IPS-20b (cell line): ENCODE data around the gene CAMKK1.

Experiments used
- H3K27ac ChIP-seq: one replicate; pipeline ENCODE4 v1.5.1; 2013; ENCODE audit warnings: low read length
- H3K27me3 ChIP-seq: 2 replicates; pipeline ENCODE4 v1.6.1; 2013; ENCODE audit warnings: mild to moderate bottlenecking, low read length, inconsistent platforms; ENCODE audit not compliant: insufficient read depth
- H3K36me3 ChIP-seq: 2 replicates; pipeline ENCODE4 v1.6.1; 2013; ENCODE audit warnings: low read depth, mild to moderate bottlenecking, inconsistent platforms, low read length, moderate library complexity; ENCODE audit not compliant: insufficient read depth
- H3K4me1 ChIP-seq: 2 replicates; pipeline ENCODE4 v1.6.1; 2013; ENCODE audit warnings: mild to moderate bottlenecking, control low read depth, inconsistent platforms, low read length, moderate library complexity; ENCODE audit not compliant: insufficient read depth
- H3K4me3 ChIP-seq: 2 replicates; pipeline ENCODE4 v1.5.1; 2013; ENCODE audit warnings: mild to moderate bottlenecking, low read length, inconsistent platforms
- H3K9ac ChIP-seq: 2 replicates; pipeline ENCODE4 v1.6.1; 2013; ENCODE audit warnings: low read depth, mild to moderate bottlenecking, inconsistent platforms, low read length, moderate library complexity
- H3K9me3 ChIP-seq: 2 replicates; pipeline ENCODE4 v1.6.1; 2013; ENCODE audit warnings: mild to moderate bottlenecking, low read depth, low read length, inconsistent platforms; ENCODE audit not compliant: insufficient read depth

CAMKK1 gene

DNA sequence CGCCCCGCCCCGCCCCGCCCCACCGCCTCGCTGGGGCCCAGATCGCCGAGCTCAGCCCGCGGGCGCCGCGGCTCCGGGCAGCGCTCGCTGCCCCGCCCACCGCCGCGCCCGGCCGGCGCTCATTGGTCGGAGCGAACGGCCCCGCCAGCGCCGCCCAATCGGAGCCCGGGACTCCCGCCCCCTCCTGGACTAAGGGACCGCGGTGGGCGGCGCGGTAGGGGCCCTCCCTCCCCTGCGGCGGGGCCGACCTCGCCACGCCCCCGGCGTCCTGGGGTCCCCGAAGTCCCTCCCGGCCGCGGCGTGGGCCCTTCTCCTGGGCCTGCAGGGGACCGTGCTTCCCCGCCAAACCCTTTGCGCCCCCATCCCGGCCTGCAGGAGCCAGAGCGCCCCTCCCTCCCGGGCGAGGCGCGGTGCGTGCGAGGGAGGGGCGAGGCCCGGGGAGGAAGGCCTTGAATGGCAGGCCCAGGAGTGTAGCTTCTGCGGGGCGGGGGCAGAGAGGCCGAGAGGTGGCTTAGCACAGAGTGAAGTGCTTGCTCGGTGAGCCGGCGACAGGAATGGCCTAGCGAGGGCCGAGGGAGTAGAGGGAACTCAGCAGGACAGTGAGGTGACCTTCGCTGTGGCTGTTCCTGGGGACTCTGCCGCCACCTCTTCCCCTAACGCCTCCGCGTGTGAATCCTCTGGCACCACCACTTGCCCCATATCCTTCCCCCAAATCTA lies at the start of gene CAMKK1:
TSS of gene CAMKK1 (minus strand) at position 51 of the 717 bp plus-strand sequence. CDS start 7,366 bp downstream, outside the sequence.
- H3K4me1 ChIP-seq, result peaks cover 15% of the 10 kb centered on the region; the same call in 1 of the 2 replicates
- peaks cover 30% of the 10 kb centered on the region for H3K27me3 ChIP-seq
- no peak within 1 kb of the TSS for H3K27ac ChIP-seq
- peak within 1 kb of the TSS; percentile 69 for H3K4me3 ChIP-seq
- no peaks in the 10 kb centered on the region for H3K9me3 ChIP-seq
- H3K36me3 ChIP-seq, result no peaks in the 10 kb centered on the region
- H3K9ac ChIP-seq, result peak within 1 kb of the TSS; percentile 49; the same call in 1 of the 2 replicates

GRCh38 chr17:3940965-3941698 lies 48.3 kb upstream of the CAMKK1 start:
- Histone ChIP-seq H3K27ac (no peak overlapping the region), H3K4me1 (0 out of 2 replicates have a peak, but pooled peaks cover 4% of the 10 kb centered on the region), H3K27me3 (peaks cover 8% of the 10 kb centered on the region; the same call in 1 of the 2 replicates), H3K4me3 (no peak overlapping the region), H3K9me3 (no peaks in the 10 kb centered on the region), H3K9ac (no peak overlapping the region), H3K36me3 (no peaks in the 10 kb centered on the region)

- no peak overlapping the region for H3K27ac ChIP-seq
- H3K4me1 ChIP-seq, result no peaks in the 10 kb centered on the region
- H3K9ac ChIP-seq, result no peak overlapping the region
- H3K27me3 ChIP-seq, result no peaks in the 10 kb centered on the region
- H3K9me3 ChIP-seq, result no peaks in the 10 kb centered on the region
- H3K4me3 ChIP-seq, result no peak overlapping the region
- H3K36me3 ChIP-seq, result no peaks in the 10 kb centered on the region
Observed at GRCh38 chr17:3937359-3937758, 44.5 kb upstream of the CAMKK1 start.

DNA sequence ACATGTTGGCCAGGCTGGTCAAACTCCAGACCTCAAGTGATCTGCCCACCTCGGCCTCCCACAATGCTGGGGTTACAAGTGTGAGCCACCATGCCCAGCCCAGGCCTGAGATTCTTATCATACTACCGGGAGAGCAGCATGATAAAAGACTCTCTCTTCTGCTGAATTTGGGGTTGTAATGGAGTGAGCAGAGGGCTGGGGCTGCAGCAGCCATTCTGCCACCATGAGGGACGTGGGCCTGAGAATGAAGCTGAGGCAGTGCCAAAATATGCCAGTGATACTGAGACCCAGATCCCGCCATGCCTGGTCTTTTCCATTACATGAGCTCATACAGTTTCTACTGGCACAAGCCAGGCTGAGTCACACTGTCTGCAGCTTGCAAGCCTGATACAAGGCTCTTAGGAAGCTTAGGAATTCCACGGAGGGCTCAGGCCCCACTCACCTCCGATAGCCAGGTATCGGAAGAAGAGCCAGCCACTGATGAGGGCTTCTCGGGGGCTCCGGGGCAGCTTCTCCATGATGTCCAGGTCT lies 43.0 kb upstream of the CAMKK1 start:
- no peak overlapping the region for H3K9ac ChIP-seq
- no peaks in the 10 kb centered on the region for H3K9me3 ChIP-seq
- no peaks in the 10 kb centered on the region for H3K36me3 ChIP-seq
- no peaks in the 10 kb centered on the region for H3K27me3 ChIP-seq
- no peaks in the 10 kb centered on the region for H3K4me1 ChIP-seq
- H3K27ac ChIP-seq, result no peak overlapping the region
- H3K4me3 ChIP-seq, result no peak overlapping the region

DNA sequence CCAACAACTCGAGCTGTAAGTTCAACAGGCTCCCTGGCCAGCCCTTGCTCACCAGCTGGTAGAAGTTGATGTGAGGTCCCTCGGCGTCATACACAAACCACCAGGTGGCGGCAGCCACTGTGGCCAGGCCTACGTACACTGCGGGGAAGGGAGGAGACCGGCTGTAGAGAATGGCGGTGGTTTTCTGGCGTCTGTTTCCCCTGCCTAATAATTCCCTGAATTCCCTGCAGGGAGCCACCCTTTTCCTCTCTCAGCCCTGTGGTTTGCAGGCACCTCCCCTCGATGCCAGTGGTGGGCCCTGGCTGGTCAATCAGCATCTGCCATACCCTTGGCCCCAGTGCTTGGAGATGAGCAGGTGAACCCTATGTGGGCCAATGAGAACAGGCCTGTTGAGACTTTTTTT lies 42.3 kb upstream of the CAMKK1 start:
- H3K9ac ChIP-seq, result no peak overlapping the region
- H3K4me3 ChIP-seq, result no peak overlapping the region
- no peaks in the 10 kb centered on the region for H3K9me3 ChIP-seq
- H3K4me1 ChIP-seq, result no peaks in the 10 kb centered on the region
- no peaks in the 10 kb centered on the region for H3K36me3 ChIP-seq
- H3K27me3 ChIP-seq, result no peaks in the 10 kb centered on the region
- H3K27ac ChIP-seq, result no peak overlapping the region

DNA sequence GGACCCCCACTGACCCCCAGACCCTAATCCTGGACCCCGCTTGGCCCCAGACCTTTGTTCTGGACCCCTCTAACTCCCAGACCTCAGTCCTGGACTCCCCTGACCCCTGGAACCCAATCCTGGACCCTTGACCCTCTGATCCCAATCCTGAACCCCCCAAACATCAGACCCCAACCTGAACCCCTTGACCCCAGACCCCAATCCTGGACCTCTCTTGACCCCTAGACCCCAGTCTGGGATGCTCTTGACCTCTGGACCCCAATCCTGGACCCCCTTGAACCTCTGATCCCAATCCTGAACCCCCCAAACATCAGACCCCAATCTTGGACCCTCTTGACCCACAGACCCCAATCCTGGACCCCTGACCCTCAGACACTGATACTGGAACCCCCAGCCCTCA lies 36.9 kb upstream of the CAMKK1 start:
- Histone ChIP-seq H3K9ac (no peak overlapping the region), H3K27ac (no peak overlapping the region), H3K36me3 (no peaks in the 10 kb centered on the region), H3K27me3 (no peaks in the 10 kb centered on the region), H3K4me1 (no peaks in the 10 kb centered on the region), H3K9me3 (no peaks in the 10 kb centered on the region), H3K4me3 (no peak overlapping the region)

- Histone ChIP-seq H3K4me3 (no peak overlapping the region), H3K27me3 (no peaks in the 10 kb centered on the region), H3K4me1 (no peaks in the 10 kb centered on the region), H3K27ac (no peak overlapping the region), H3K9ac (no peak overlapping the region), H3K36me3 (no peaks in the 10 kb centered on the region), H3K9me3 (no peaks in the 10 kb centered on the region)
Observed at GRCh38 chr17:3929181-3929580, 36.3 kb upstream of the CAMKK1 start.

DNA sequence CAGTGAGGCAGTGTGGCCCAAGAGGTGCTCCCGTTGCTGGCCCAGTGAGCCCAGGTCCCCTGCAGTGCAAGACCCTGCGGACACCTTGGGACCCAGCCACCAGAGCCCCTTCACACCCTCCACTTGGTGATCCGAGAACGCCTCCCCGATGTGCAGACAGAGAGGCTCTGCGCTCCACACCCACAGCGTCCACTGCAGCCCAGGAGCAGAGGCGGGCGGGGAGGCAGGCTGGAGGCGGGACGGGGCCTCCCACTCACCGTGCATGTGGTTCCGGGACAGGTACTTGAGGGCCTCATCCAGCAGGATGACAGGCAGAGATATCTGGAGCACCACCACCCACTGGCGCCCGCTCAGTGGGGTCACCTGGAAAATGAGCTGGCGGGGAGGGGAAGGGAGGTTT lies 35.6 kb upstream of the CAMKK1 start:
- no peaks in the 10 kb centered on the region for H3K27me3 ChIP-seq
- H3K4me3 ChIP-seq, result no peak overlapping the region

GRCh38 chr17:3927628-3928340 lies 34.9 kb upstream of the CAMKK1 start:
- H3K9ac ChIP-seq, result no peak overlapping the region
- no peak overlapping the region for H3K4me3 ChIP-seq
- no peaks in the 10 kb centered on the region for H3K4me1 ChIP-seq
- H3K27ac ChIP-seq, result no peak overlapping the region
- no peaks in the 10 kb centered on the region for H3K9me3 ChIP-seq
- H3K27me3 ChIP-seq, result no peaks in the 10 kb centered on the region
- no peaks in the 10 kb centered on the region for H3K36me3 ChIP-seq

More for the DNA sequence above, 35.6 kb upstream of the CAMKK1 start:
- H3K36me3 ChIP-seq, result no peaks in the 10 kb centered on the region
- H3K9me3 ChIP-seq, result no peaks in the 10 kb centered on the region
- H3K9ac ChIP-seq, result no peak overlapping the region
- H3K27ac ChIP-seq, result no peak overlapping the region
- no peaks in the 10 kb centered on the region for H3K4me1 ChIP-seq

GRCh38 chr17:3926860-3927627 lies 34.2 kb upstream of the CAMKK1 start:
- Histone ChIP-seq H3K4me1 (no peaks in the 10 kb centered on the region), H3K27ac (no peak overlapping the region), H3K4me3 (no peak overlapping the region), H3K27me3 (no peaks in the 10 kb centered on the region), H3K9ac (no peak overlapping the region), H3K9me3 (no peaks in the 10 kb centered on the region), H3K36me3 (no peaks in the 10 kb centered on the region)
